ENCODE measurements around the gene PRRG3.
"Not testable (repeated sequence)": the region's sequence is repeated elsewhere in the genome, so short reads cannot be mapped to it uniquely, and the experiment has no call there.

PRRG3 gene

GRCh38 chrX:151695583-151696340 is 504 bp downstream of the PRRG3 start:
- Histone ChIP-seq H3K4me3 (ENCODE audit: low read depth, low read length, poor library complexity, severe bottlenecking) (no peak overlapping the region), H3K4me1 (ENCODE audit: insufficient read depth, low read length, severe bottlenecking) (no peaks in the 10 kb centered on the region), H3K4me2 (ENCODE audit: low read length) (no peak overlapping the region)

DNA sequence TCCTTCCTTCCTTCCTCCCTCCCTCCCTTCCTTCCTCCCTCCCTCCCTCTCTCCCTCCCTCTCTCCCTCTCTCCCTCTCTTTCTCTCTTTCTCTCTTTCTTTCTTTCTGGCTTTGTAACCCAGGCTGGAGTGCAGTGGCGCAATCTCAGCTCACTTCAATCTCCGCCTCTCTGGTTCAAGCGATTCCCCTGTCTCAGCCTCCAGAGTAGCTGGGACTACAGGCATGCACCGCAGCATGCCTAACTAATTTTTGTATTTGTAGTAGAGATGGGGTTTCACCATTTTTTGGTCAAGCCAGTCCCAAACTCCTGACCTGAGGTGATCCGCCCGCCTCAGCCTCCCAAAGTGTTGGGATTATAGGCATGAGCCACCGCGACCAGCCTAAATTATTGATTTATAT is 1.8 kb downstream of the PRRG3 start:
- not testable (repeated sequence) for H3K27me3 ChIP-seq (ENCODE audit: insufficient read depth, low read length); H3K9me2 ChIP-seq (ENCODE audit: low read depth, low read length)

More at GRCh38 chrX:151695583-151696340, 504 bp downstream of the PRRG3 start:
- Histone ChIP-seq H3K79me2 (ENCODE audit: insufficient read depth, low read length) (no peaks in the 10 kb centered on the region), H3K27ac (ENCODE audit: low read depth, low read length, poor library complexity, severe bottlenecking) (no peak overlapping the region), H3K9me2 (ENCODE audit: low read depth, low read length) (no peaks in the 10 kb centered on the region), H3K27me3 (ENCODE audit: insufficient read depth, low read length) (no peaks in the 10 kb centered on the region), H3K9me3 (ENCODE audit: low read length) (no peaks in the 10 kb centered on the region), H4K20me1 (ENCODE audit: insufficient read depth, low read length) (no peaks in the 10 kb centered on the region), H3F3A (ENCODE audit: insufficient read depth, low read length) (no peaks in the 10 kb centered on the region), H3K9ac (ENCODE audit: low read length) (no peak overlapping the region), H3K36me3 (ENCODE audit: insufficient read depth, low read length) (no peaks in the 10 kb centered on the region), H2AFZ (ENCODE audit: low read length) (no peak overlapping the region)
- no peak for TF ChIP-seq EZH2 (IDR thresholded peaks at IDR 0.05; ENCODE audit: borderline replicate concordance, low read length)
- TF ChIP-seq, protein P1, sequence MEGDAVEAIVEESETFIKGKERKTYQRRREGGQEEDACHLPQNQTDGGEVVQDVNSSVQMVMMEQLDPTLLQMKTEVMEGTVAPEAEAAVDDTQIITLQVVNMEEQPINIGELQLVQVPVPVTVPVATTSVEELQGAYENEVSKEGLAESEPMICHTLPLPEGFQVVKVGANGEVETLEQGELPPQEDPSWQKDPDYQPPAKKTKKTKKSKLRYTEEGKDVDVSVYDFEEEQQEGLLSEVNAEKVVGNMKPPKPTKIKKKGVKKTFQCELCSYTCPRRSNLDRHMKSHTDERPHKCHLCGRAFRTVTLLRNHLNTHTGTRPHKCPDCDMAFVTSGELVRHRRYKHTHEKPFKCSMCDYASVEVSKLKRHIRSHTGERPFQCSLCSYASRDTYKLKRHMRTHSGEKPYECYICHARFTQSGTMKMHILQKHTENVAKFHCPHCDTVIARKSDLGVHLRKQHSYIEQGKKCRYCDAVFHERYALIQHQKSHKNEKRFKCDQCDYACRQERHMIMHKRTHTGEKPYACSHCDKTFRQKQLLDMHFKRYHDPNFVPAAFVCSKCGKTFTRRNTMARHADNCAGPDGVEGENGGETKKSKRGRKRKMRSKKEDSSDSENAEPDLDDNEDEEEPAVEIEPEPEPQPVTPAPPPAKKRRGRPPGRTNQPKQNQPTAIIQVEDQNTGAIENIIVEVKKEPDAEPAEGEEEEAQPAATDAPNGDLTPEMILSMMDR (IDR thresholded peaks at IDR 0.05; ENCODE audit: low read length): no peak

GRCh38 chrX:151697522-151697921 is 2.3 kb downstream of the PRRG3 start:
- Histone ChIP-seq H3K9ac (ENCODE audit: low read length) (no peak overlapping the region), H3K4me2 (ENCODE audit: low read length) (no peak overlapping the region), H3K27me3 (ENCODE audit: insufficient read depth, low read length) (no peaks in the 10 kb centered on the region), H3K4me1 (ENCODE audit: insufficient read depth, low read length, severe bottlenecking) (no peaks in the 10 kb centered on the region), H3K9me3 (ENCODE audit: low read length) (no peaks in the 10 kb centered on the region), H3F3A (ENCODE audit: insufficient read depth, low read length) (no peaks in the 10 kb centered on the region), H3K9me2 (ENCODE audit: low read depth, low read length) (no peaks in the 10 kb centered on the region), H2AFZ (ENCODE audit: low read length) (no peak overlapping the region), H3K79me2 (ENCODE audit: insufficient read depth, low read length) (no peaks in the 10 kb centered on the region), H3K27ac (ENCODE audit: low read depth, low read length, poor library complexity, severe bottlenecking) (no peak overlapping the region), H3K4me3 (ENCODE audit: low read depth, low read length, poor library complexity, severe bottlenecking) (no peak overlapping the region), H3K36me3 (ENCODE audit: insufficient read depth, low read length) (no peaks in the 10 kb centered on the region), H4K20me1 (ENCODE audit: insufficient read depth, low read length) (no peaks in the 10 kb centered on the region)
- TF ChIP-seq, protein P1 (IDR thresholded peaks at IDR 0.05; ENCODE audit: low read length): no peak
- no peak for TF ChIP-seq EZH2 (IDR thresholded peaks at IDR 0.05; ENCODE audit: borderline replicate concordance, low read length)

More for the DNA sequence above, 1.8 kb downstream of the PRRG3 start:
- H4K20me1 ChIP-seq (ENCODE audit: insufficient read depth, low read length); H3F3A ChIP-seq (ENCODE audit: insufficient read depth, low read length); H3K27ac ChIP-seq (ENCODE audit: low read depth, low read length, poor library complexity, severe bottlenecking); H3K79me2 ChIP-seq (ENCODE audit: insufficient read depth, low read length); H3K4me2 ChIP-seq (ENCODE audit: low read length); H3K4me1 ChIP-seq (ENCODE audit: insufficient read depth, low read length, severe bottlenecking); H3K4me3 ChIP-seq (ENCODE audit: low read depth, low read length, poor library complexity, severe bottlenecking); H3K36me3 ChIP-seq (ENCODE audit: insufficient read depth, low read length); H3K9ac ChIP-seq (ENCODE audit: low read length); H2AFZ ChIP-seq (ENCODE audit: low read length); H3K9me3 ChIP-seq (ENCODE audit: low read length): not testable (repeated sequence)

DNA sequence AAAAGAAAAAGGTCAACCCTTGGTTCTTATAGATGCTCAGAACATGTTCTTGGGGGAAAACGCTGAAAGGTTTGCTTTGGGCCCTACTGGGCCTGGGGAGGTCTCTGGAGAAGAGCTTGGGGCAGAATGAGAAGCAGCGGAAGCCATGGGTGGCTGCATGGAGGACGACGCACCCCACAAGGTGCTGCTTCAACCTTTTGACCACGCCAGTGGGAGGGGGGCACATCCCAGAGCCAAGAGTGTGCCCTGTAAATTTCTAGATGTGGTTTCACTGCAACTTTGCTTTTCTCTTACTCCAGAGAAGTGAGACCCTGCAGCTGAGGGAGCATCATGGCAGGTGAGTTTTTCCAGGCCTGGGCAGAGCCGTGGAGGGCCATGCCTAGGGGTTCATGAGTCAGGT is 3.2 kb downstream of the PRRG3 start:
- H3K9me3 ChIP-seq (ENCODE audit: low read length): no peaks in the 10 kb centered on the region
- no peaks in the 10 kb centered on the region for H3K9me2 ChIP-seq (ENCODE audit: low read depth, low read length)
- H4K20me1 ChIP-seq (ENCODE audit: insufficient read depth, low read length): no peaks in the 10 kb centered on the region
- H3K36me3 ChIP-seq (ENCODE audit: insufficient read depth, low read length): no peaks in the 10 kb centered on the region
- TF ChIP-seq, protein P1 (IDR thresholded peaks at IDR 0.05; ENCODE audit: low read length): no peak
- no peak for TF ChIP-seq EZH2 (IDR thresholded peaks at IDR 0.05; ENCODE audit: borderline replicate concordance, low read length)
- no peak overlapping the region for H3K27ac ChIP-seq (ENCODE audit: low read depth, low read length, poor library complexity, severe bottlenecking)
- no peaks in the 10 kb centered on the region for H3K27me3 ChIP-seq (ENCODE audit: insufficient read depth, low read length)
- no peaks in the 10 kb centered on the region for H3F3A ChIP-seq (ENCODE audit: insufficient read depth, low read length)
- no peak overlapping the region for H2AFZ ChIP-seq (ENCODE audit: low read length)
- no peaks in the 10 kb centered on the region for H3K4me1 ChIP-seq (ENCODE audit: insufficient read depth, low read length, severe bottlenecking)
- H3K79me2 ChIP-seq (ENCODE audit: insufficient read depth, low read length): no peaks in the 10 kb centered on the region
- no peak overlapping the region for H3K4me2 ChIP-seq (ENCODE audit: low read length)
- H3K4me3 ChIP-seq (ENCODE audit: low read depth, low read length, poor library complexity, severe bottlenecking): no peak overlapping the region
- no peak overlapping the region for H3K9ac ChIP-seq (ENCODE audit: low read length)
